Fibroblast of lung (primary cell): ENCODE measurements around the gene GAPVD1.
"Not testable (repeated sequence)": the region's sequence is repeated elsewhere in the genome, so short reads cannot be mapped to it uniquely, and the experiment has no call there.

ENCODE experiments used
- EZH2 ChIP-seq: IDR thresholded peaks from 2 replicates; pipeline ENCODE4 v1.5.1; 2012; ENCODE audit warnings: low read length, control low read depth, mild to moderate bottlenecking; ENCODE audit errors: missing control alignments
- TF ChIP-seq, protein P1 (sequence below), 2 donors: IDR thresholded peaks in 1 of 2; conservative IDR thresholded peaks in 1 of 2; 1 replicate in 1 of 2; 2 replicates in 1 of 2; pipeline ENCODE4 v1.5.1; 2011 to 2012; ENCODE audit warnings: low read length in 2 of 2, control low read depth in 1 of 2, inconsistent platforms in 1 of 2, low read depth in 1 of 2, mild to moderate bottlenecking in 1 of 2

DNA sequence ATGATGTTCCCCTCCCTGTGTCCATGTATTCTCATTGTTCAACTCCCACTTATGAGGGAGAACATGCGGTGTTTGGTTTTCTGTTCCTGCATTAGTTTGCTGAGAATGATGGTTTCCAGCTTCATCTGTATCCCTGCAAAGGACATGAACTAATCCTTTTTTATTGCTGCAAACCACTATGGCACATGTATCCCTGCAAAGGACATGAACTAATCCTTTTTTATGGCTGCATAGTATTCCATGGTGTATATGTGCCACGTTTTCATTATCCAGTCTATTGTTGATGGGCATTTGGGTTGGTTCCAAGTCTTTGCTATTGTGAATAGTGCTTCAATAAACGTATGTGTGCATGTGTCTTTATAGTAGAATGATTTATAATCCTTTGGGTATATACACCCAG, 54.7 kb downstream of the GAPVD1 start:
- TF ChIP-seq, protein P1, sequence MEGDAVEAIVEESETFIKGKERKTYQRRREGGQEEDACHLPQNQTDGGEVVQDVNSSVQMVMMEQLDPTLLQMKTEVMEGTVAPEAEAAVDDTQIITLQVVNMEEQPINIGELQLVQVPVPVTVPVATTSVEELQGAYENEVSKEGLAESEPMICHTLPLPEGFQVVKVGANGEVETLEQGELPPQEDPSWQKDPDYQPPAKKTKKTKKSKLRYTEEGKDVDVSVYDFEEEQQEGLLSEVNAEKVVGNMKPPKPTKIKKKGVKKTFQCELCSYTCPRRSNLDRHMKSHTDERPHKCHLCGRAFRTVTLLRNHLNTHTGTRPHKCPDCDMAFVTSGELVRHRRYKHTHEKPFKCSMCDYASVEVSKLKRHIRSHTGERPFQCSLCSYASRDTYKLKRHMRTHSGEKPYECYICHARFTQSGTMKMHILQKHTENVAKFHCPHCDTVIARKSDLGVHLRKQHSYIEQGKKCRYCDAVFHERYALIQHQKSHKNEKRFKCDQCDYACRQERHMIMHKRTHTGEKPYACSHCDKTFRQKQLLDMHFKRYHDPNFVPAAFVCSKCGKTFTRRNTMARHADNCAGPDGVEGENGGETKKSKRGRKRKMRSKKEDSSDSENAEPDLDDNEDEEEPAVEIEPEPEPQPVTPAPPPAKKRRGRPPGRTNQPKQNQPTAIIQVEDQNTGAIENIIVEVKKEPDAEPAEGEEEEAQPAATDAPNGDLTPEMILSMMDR (conservative IDR thresholded peaks at IDR 0.05 in 1 of 2, IDR thresholded peaks at IDR 0.05 in 1 of 2; ENCODE audit: low read depth in 1 of 2, low read length in 2 of 2): not testable (repeated sequence)
- not testable (repeated sequence) for TF ChIP-seq EZH2
